Transverse colon (tissue), 4 donors: ENCODE data around the gene KRTAP12-3. TPM values are rescaled to one million over a fixed set of nuclear protein-coding genes. Genes with fewer than 3 reads are reported as not detected.
"Not testable (repeated sequence)": the region's sequence is repeated elsewhere in the genome, so short reads cannot be mapped to it uniquely, and the experiment has no call there.

ENCODE experiments used
- DNase-seq: peaks from one replicate; pipeline ENCODE4 v3.0.0-alpha.2; 2019
- H3K27ac ChIP-seq, 4 donors: fragments of 200-600 bp; sonication (generic); 2 replicates each; pipeline ENCODE4 v1.5.1; 2016 to 2018; ENCODE audit warnings: inconsistent platforms in 4 of 4
- H3K27me3 ChIP-seq: fragments of 200-600 bp; sonication (generic); 2 replicates; pipeline ENCODE4 v1.5.1; 2017; ENCODE audit warnings: inconsistent platforms
- H3K36me3 ChIP-seq, 4 donors: fragments of 200-600 bp; sonication (generic); 2 replicates each; pipeline ENCODE4 v1.5.1; 2017 to 2019; ENCODE audit warnings: inconsistent platforms in 4 of 4
- H3K4me1 ChIP-seq, 4 donors: fragments of 200-600 bp; sonication (generic); 2 replicates each; pipeline ENCODE4 v1.5.1; 2017 to 2020; ENCODE audit warnings: inconsistent platforms in 4 of 4
- H3K4me3 ChIP-seq, 4 donors: fragments of 200-600 bp; sonication (generic); 1 replicate in 1 of 4; 2 replicates in 3 of 4; pipeline versions ENCODE4 v1.5.1 to v1.6.1; 2017 to 2019; ENCODE audit warnings: inconsistent platforms in 4 of 4
- H3K9me3 ChIP-seq, 2 donors: fragments of 200-600 bp; sonication (generic); 2 replicates each; pipeline ENCODE4 v1.5.1; 2017 to 2019; ENCODE audit warnings: inconsistent platforms in 2 of 2
- EP300 ChIP-seq: sonication (generic); formaldehyde crosslinking; IDR thresholded peaks from one replicate; pipeline ENCODE4 v1.6.1; 2017; ENCODE audit warnings: antibody characterized with exemption, low read depth
- POLR2A ChIP-seq: fragments of 450-650 bp; IDR thresholded peaks from one replicate; pipeline ENCODE4 v1.6.1; 2016; ENCODE audit warnings: antibody characterized with exemption, mild to moderate bottlenecking, moderate library complexity
- POLR2AphosphoS5 ChIP-seq, 3 donors: sonication (generic); formaldehyde crosslinking; IDR thresholded peaks; one replicate each; pipeline ENCODE4 v1.6.1; 2016; ENCODE audit warnings: antibody characterized with exemption in 3 of 3
- WGBS, 2 donors: methylation state at CpG; one replicate each; pipeline ENCODE4 v1.1.5; 2018; ENCODE audit warnings: low coverage in 1 of 2; 5-methylcytosine and 5-hydroxymethylcytosine counted together
- in situ Hi-C, 4 donors: fragments of 200-750 bp; cut with MboI; loops; one replicate each; pipeline versions ENCODE4 v1.15.0 to v1.15.1; 2017; ENCODE audit warnings: low sequenced_read_pairs in 3 of 4, low pct_ligation_motif_present in 1 of 4, low pct_unique_long_range_greater_than_20kb in 1 of 4
- intact Hi-C: fragments of 100-400 bp; cut with DNase I; formaldehyde crosslinking; loops from one replicate; pipeline ENCODE4 v1.15.1; 2023; ENCODE audit warnings: low total_unique reads
- total RNA-seq, 4 donors: library from RNA; depleted of rRNA; stranded (reverse); fragments of >200 nt; gene quantifications; one replicate each; pipeline ENCODE4 v1.1.0, GENCODE V29; 2016
- TF ChIP-seq, protein P1 (sequence below), 5 experiments: fragments of 200-600 bp in 3 of 5; fragments of 450-650 bp in 2 of 5; sonication (generic) in 3 of 5; IDR thresholded peaks; 1 replicate in 2 of 5; 2 replicates in 3 of 5; pipeline ENCODE4 v1.5.1; 2016 to 2017; ENCODE audit warnings: antibody characterized with exemption in 5 of 5, inconsistent platforms in 3 of 5, mild to moderate bottlenecking in 2 of 5, moderate library complexity in 1 of 5

The KRTAP12-3 gene, protein sequence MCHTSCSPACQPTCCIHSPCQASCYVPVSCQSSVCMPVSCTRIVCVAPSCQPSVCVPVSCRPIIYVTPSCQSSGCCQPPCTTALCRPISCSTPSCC
- not detected for total RNA-seq

DNA sequence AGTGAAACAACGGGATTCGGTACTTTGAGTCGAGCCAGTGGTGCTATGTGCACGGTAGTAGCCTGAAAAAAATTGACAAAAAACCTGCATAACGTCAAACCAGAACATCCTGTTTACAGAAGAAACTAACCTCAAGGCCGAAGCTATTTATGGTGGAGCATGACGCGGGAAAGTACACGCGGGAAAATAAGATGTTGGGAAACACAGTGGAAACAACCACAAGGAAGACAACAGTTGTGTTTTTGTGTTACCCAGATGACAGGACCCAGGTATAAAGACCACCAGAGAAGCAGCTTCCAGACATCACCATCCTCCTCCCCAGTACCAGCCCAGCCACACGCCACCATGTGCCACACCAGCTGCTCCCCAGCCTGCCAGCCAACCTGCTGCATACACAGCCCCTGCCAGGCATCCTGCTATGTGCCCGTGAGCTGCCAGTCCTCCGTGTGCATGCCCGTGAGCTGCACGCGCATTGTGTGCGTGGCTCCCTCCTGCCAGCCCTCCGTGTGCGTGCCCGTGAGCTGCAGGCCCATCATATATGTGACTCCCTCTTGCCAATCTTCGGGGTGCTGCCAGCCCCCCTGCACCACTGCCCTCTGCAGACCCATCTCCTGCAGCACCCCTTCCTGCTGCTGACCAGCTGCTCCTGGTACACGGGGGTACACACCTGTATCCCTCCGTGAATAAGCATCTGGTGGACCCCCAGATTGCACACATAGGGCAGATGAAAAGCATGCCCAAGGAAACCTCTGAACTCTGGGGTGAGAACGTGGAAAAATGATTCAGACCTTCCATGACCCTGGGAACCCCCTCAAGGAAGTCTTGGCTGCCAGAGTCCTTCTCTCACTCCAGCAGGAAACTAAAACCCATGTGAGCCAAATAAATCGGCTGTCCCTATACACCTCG, at the start of gene KRTAP12-3:
Gene KRTAP12-3, plus strand, starts transcription at position 298 of the 906 bp plus-strand sequence. Its CDS starts 48 bp downstream, at position 346.
- H3K4me3 ChIP-seq, result no peak within 1 kb of the TSS
- in situ Hi-C loops, result no loop called here
- H3K4me1 ChIP-seq, result no peaks in the 10 kb centered on the region
- intact Hi-C loops, result no loop called here
- no peak for DNase-seq
- no peaks in the 10 kb centered on the region for H3K36me3 ChIP-seq
- peaks cover 20% of the 10 kb centered on the region for H3K27me3 ChIP-seq
- peak within 1 kb of the TSS; percentile 23 to 40 (median 35) for H3K27ac ChIP-seq
- 61 to 65% methylated on average over 11 to 26 of the region's 26 CpGs for WGBS, 2 donors
- TF ChIP-seq, protein P1, sequence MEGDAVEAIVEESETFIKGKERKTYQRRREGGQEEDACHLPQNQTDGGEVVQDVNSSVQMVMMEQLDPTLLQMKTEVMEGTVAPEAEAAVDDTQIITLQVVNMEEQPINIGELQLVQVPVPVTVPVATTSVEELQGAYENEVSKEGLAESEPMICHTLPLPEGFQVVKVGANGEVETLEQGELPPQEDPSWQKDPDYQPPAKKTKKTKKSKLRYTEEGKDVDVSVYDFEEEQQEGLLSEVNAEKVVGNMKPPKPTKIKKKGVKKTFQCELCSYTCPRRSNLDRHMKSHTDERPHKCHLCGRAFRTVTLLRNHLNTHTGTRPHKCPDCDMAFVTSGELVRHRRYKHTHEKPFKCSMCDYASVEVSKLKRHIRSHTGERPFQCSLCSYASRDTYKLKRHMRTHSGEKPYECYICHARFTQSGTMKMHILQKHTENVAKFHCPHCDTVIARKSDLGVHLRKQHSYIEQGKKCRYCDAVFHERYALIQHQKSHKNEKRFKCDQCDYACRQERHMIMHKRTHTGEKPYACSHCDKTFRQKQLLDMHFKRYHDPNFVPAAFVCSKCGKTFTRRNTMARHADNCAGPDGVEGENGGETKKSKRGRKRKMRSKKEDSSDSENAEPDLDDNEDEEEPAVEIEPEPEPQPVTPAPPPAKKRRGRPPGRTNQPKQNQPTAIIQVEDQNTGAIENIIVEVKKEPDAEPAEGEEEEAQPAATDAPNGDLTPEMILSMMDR (IDR thresholded peaks at IDR 0.05), result no peak
- TF ChIP-seq POLR2AphosphoS5 (IDR thresholded peaks at IDR 0.05) (no peak), POLR2A (no peak), EP300 (no peak)
- H3K9me3 ChIP-seq, result no peaks in the 10 kb centered on the region

DNA sequence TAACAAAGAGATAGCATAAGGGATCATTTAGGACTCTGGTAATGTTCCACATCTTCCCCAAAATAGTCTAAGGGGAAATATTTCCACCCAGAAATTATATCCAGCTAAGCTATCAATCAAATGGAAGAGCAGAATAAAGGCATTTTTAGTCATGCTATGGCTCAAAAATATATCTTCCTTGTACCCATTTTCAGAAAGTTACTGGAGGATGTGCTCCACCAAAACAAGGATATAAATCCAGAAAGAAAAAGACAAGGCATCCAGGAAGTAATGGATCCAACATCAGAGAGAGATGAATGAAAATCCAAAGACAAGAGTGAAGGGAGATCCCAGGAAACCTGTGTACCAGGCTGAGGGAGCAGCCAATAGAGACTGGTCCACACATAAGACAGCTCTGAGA, 48.5 kb upstream of the KRTAP12-3 start:
- H3K4me1 ChIP-seq, result no peaks in the 10 kb centered on the region
- no peak overlapping the region for H3K27ac ChIP-seq
- no peaks in the 10 kb centered on the region for H3K36me3 ChIP-seq
- no peak overlapping the region for H3K4me3 ChIP-seq
- H3K27me3 ChIP-seq, result peaks cover 15% of the 10 kb centered on the region
- peaks cover 0 to 10% of the 10 kb centered on the region in 2 donors for H3K9me3 ChIP-seq
- no peak for DNase-seq
- TF ChIP-seq EP300 (no peak), POLR2AphosphoS5 (IDR thresholded peaks at IDR 0.05) (no peak), POLR2A (no peak)
- TF ChIP-seq, protein P1 (IDR thresholded peaks at IDR 0.05), result no peak
- intact Hi-C loops (no loop called here), in situ Hi-C loops (no loop called here)

DNA sequence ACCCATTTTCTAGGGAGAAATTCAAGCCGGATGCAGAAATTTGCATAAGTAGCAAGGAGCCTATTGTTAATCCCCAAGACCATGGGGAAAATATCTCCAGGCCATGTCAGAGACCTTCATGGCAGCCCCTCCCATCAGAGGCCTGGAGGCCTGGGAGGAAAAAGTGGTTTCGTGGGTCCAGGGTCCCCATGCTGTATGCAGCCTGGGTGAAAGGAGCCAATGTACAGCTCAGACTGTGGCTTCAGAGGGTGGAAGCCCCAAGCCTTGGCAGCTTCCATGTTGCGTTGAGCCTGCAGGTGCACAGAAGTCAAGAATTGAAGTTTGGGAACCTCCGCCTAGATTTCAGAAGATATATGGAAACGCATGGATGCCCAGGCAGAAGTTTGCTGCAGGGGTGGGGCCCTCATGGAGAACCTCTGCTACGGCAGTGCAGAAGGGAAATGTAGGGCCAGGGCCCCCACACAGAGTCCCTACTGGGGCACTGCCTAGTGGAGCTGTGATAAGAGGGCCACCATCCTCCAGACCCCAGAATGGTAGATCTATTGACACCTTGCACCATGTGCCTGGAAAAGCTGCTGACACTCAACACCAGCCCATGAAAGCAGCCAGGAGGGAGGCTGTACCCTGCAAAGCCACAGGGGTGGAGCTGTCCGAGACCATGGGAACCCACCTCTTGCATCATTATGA, 47.4 kb upstream of the KRTAP12-3 start:
- intact Hi-C loops, in situ Hi-C loops, H3K4me3 ChIP-seq, DNase-seq, H3K9me3 ChIP-seq, H3K4me1 ChIP-seq, H3K36me3 ChIP-seq, H3K27ac ChIP-seq: not testable (repeated sequence)
- 93 to 100% methylated on average over 2 to 7 of the region's 7 CpGs for WGBS, 2 donors
- peaks cover 15% of the 10 kb centered on the region for H3K27me3 ChIP-seq

DNA sequence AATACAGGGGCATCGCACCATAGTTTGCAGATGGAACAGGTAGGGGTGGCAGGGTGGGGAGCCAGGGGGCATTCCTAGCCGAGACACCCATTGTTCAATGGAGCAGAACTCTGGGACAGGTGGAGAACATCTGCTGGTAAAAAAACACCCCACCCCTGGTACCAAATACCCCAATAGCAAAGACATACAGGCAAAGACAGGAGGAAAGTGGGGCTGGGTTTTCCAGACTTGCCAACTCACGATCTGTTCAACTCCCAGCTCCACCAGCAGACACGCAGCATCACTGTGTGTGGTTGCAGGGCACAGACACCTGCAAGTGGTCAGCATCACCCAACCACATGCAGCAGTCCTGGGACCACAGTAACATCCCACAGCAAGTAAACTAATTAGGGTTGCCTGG, 46.2 kb upstream of the KRTAP12-3 start:
- Histone ChIP-seq H3K4me1 (no peaks in the 10 kb centered on the region), H3K36me3 (no peaks in the 10 kb centered on the region), H3K27me3 (peaks cover 13% of the 10 kb centered on the region), H3K4me3 (no peak overlapping the region), H3K27ac (no peak overlapping the region), H3K9me3 (peaks cover 0 to 10% of the 10 kb centered on the region in 2 donors)
- TF ChIP-seq POLR2A, result no peak
- TF ChIP-seq, protein P1 (IDR thresholded peaks at IDR 0.05), result no peak
- TF ChIP-seq POLR2AphosphoS5 (IDR thresholded peaks at IDR 0.05), result no peak
- no peak for TF ChIP-seq EP300
- WGBS, 2 donors, result 83 to 85% methylated on average over 1 to 4 of the region's 4 CpGs
- no peak for DNase-seq
- in situ Hi-C loops (no loop called here), intact Hi-C loops (no loop called here)
